HG02759 (cell line): ENCODE measurements around the gene SLC22A7.
"Not testable (repeated sequence)": the region's sequence is repeated elsewhere in the genome, so short reads cannot be mapped to it uniquely, and the experiment has no call there.

Experiments
- ATAC-seq: cut with Tn5 transposase; IDR thresholded peaks from one replicate; pipeline ENCODE4 v1.9.1; 2021; ENCODE audit warnings: mild to moderate bottlenecking, moderate library complexity; ENCODE audit not compliant: unreplicated experiment

The SLC22A7 gene

DNA sequence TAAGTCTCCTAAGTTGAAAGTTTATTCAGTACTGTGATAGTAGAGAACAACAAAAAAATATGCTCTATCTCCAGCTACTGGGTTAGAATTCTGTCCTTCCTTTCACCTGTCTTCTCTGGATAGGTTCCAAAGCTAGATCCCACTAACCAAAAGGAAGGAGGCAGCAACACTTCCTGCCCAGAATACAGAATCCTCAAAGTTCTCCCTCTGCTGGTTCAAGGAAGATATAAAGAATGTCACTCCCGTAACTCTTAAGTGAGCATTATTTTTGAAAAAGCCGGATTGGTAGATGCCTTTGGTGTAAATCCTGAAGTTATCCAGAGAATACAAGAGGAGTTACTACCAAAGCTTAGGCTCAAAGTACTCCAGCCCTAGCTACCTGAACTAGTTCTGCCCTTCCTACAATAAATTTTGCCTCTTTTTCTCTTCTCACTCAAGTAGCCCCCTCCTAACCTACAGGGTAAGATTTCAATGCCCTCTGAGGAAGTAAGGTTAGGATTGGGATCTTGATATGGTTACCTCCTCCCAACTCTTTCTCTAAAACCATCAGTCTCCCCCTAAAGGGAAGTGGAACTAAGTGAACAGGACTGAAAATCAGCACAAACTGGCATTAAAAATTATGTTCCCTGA lies 36.5 kb downstream of the SLC22A7 start:
- ATAC-seq, result no peak

DNA sequence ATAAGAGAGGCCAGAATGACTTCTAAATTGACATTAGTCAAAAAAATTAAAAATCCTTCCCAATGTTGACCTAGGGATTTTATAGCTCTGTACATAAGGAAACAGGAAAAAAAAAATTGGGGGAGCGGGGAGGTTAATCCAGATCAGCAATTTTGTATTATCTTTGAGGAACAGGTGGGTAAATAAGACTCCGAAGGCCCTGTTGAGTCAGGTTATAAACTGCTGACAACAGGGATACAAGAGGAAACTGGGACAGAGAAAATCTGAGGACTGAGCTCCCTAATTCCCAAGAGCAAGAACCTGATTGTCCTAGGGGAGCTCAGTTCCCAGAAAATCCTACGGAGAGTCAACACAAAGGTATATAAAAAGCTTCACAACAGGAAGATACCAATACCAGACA lies 37.4 kb downstream of the SLC22A7 start:
- no peak for ATAC-seq

DNA sequence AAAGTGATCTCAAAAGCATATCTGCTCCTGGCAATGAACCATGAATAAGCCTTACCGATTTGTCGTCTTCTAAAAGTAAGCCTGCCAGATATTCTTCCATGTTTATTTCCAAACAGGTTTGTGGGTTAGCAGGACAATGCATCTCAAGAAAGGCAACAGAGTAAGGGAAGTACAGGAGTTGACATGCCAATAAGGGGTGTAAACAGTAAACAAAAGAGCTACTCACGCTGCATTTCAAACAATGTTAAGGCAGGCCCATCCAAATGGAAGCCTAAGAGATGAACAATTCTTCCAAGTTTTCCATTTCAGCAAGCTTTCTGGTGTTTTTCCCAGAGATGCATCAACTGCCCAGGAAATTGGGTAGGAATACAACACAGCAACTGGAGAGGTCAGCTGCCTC lies 38.3 kb downstream of the SLC22A7 start:
- ATAC-seq, result no peak

DNA sequence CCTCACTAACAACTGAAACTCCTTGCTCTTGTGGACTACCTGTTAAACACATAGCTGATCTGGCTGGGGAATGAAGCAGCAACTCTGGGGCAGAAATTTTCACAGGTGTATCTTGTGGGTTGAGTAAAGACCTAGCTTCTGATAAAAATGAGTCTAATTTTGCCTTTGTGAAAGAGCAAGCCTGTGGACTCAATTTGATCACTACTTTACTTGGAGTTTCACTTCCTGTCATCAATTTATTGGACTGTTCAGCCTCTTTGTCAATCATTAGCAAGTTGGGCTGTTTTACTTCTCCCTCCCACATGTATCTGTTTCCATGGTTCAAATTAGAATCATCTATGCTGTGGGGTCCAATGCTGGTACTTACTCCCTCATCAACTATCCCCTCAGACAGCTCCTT lies 40.2 kb downstream of the SLC22A7 start:
- ATAC-seq, result peak; percentile 62

DNA sequence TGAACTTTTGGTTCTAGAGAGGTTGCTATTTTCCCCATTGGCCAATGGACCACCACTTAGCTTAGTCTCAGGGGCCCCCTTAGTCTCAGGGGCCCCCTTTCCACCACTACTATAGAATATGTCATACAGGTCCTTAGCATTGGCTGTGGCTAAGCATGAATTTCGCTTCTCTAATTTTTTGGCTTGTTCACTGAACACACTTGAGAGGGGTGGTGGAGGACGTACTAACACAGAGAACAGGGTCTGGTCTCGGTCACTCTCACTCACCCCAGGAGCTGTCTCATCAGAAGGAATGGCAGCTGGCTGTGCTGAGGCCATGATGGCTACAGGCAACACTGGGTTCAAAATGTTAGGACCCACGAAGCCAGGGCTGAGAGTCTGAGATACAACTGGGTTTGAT lies 41.1 kb downstream of the SLC22A7 start:
- peak; percentile 75 for ATAC-seq

DNA sequence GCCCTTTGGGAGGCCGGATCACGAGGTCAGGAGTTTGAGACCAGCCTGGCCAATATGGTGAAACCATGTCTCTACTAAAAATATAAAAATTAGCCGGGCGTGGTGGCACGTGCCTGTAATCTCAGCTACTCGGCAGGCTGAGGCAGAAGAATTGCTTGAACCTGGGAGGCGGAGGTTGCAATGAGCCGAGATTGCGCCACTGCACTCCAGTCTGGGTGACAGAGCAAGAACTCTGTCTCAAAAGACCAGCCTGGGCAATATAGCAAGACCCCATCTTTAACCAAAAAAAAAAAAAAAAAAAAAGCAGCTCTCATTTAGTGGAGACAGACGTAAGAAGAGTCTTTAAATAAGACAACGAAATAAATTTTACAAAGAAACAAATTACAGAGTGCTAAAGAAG lies 48.2 kb downstream of the SLC22A7 start:
- not testable (repeated sequence) for ATAC-seq

DNA sequence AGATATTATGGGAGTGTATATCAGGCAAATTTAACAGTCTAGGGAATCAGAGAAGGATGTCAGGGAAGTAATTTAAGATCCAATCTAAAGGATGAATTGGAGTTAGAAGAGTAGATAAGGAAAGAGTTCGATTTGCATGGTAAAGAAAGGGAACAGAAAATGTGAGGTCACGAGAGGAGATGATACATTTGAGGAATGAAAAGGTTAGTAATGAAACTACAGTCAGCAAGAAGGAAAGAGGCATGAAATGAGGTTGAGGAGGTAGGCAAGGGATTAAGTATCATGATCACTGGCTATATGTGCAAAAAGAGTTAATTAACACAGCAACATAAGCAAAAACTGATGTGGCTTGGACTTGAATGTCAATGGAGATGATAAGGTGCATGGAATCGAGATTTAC lies 49.0 kb downstream of the SLC22A7 start:
- ATAC-seq, result no peak

DNA sequence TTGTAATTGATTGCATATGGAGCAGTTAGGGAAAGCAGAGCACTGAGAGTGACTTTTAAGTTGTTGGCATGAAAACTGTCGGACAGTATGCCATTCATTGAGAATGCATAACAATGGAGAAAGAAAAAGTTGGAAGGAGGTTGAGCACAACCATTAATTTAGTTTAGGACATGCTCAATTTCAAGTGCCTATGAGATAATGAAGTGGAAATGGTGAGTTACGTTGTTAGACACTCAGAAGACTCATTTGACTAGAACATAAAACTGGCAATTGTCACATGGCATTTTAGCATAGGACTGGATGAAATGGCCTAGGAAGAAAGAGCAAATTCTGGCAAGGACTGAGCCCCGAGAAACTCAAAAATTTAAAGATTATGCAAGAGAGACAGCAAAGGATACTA lies 49.4 kb downstream of the SLC22A7 start:
- no peak for ATAC-seq

DNA sequence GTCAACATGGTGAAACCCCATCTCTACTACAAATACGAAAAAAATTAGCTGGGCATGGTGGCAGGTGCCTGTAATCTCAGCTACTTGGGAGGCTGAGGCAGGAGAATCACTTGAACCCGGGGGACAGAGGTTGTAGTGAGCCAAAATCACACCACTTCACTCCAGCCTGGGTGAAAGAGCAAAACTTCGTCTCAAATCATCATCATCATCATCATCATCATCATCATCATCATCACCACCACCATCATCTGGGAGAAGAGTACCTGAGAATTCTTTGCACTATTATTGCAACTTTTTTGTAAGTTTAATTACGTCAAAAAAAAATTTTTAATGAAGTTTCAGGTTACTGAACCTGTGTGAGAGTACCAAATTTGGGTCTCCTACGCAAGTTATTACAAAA lies 53.9 kb downstream of the SLC22A7 start:
- ATAC-seq, result not testable (repeated sequence)
